GM21423 (cell line): ENCODE measurements around the gene STRADB.
"Not testable (repeated sequence)": the region's sequence is repeated elsewhere in the genome, so short reads cannot be mapped to it uniquely, and the experiment has no call there.

Source experiments
- ATAC-seq: cut with Tn5 transposase; IDR thresholded peaks from one replicate; pipeline ENCODE4 v1.9.1; 2021; ENCODE audit warnings: mild to moderate bottlenecking, moderate library complexity; ENCODE audit not compliant: unreplicated experiment

The STRADB gene

GRCh38 chr2:201430322-201430721 lies 21.2 kb upstream of the STRADB start:
- not testable (repeated sequence) for ATAC-seq

- no peak for ATAC-seq
These were observed 20.7 kb upstream of the STRADB start for GRCh38 chr2:201430839-201431238.

GRCh38 chr2:201432038-201432620 lies 19.4 kb upstream of the STRADB start:
- no peak for ATAC-seq

GRCh38 chr2:201432621-201433393 lies 18.7 kb upstream of the STRADB start:
- no peak for ATAC-seq

GRCh38 chr2:201433394-201433995 lies 18.0 kb upstream of the STRADB start:
- no peak for ATAC-seq

GRCh38 chr2:201436141-201436540 lies 15.4 kb upstream of the STRADB start:
- ATAC-seq, result no peak

GRCh38 chr2:201439336-201439922 lies 12.1 kb upstream of the STRADB start:
- ATAC-seq, result not testable (repeated sequence)

GRCh38 chr2:201440182-201440581 lies 11.4 kb upstream of the STRADB start:
- no peak for ATAC-seq

- ATAC-seq, result no peak
These were observed 10.1 kb upstream of the STRADB start for GRCh38 chr2:201441409-201441808.

- no peak for ATAC-seq
These were observed 6.6 kb upstream of the STRADB start for GRCh38 chr2:201444746-201445465.

- ATAC-seq, result no peak
These were observed 4.5 kb upstream of the STRADB start for GRCh38 chr2:201447086-201447485.

GRCh38 chr2:201448061-201448460 lies 3.5 kb upstream of the STRADB start:
- ATAC-seq, result no peak

GRCh38 chr2:201448701-201449100 lies 2.8 kb upstream of the STRADB start:
- ATAC-seq, result no peak

GRCh38 chr2:201450954-201451291 lies 617 bp upstream of the STRADB start:
- ATAC-seq, result peak; percentile 26

GRCh38 chr2:201452058-201452921 lies 750 bp downstream of the STRADB start:
- ATAC-seq, result peak; percentile 21

- no peak for ATAC-seq
These were observed 1.5 kb downstream of the STRADB start for GRCh38 chr2:201452922-201453643.

GRCh38 chr2:201458381-201458780 lies 6.8 kb downstream of the STRADB start:
- no peak for ATAC-seq

- no peak for ATAC-seq
These were observed 9.0 kb downstream of the STRADB start for GRCh38 chr2:201460532-201460931.

GRCh38 chr2:201464547-201464946 lies 13.0 kb downstream of the STRADB start:
- ATAC-seq, result no peak

GRCh38 chr2:201465524-201465971 lies 14.0 kb downstream of the STRADB start:
- ATAC-seq, result no peak
